Stomach (tissue), 9 donors: ENCODE data around the gene FOSL2. TPM values are rescaled to one million over a fixed set of nuclear protein-coding genes. Genes with fewer than 3 reads are reported as not detected.

Experiments used
- DNase-seq, 2 donors: peaks; one replicate each; pipeline versions ENCODE4 v3.0.0 to v3.0.0-alpha.2; 2013 to 2019
- H3K27ac ChIP-seq, 5 donors: fragments of 200-600 bp in 4 of 5; sonication (generic) in 4 of 5; one replicate each; pipeline ENCODE4 v1.5.1; 2013 to 2019; ENCODE audit warnings: mild to moderate bottlenecking in 1 of 5, moderate library complexity in 1 of 5
- H3K27me3 ChIP-seq, 3 donors: fragments of 200-600 bp; sonication (generic); one replicate each; pipeline ENCODE4 v1.5.1; 2017 to 2019; ENCODE audit warnings: mixed run types in 1 of 3
- H3K36me3 ChIP-seq, 4 donors: fragments of 200-600 bp; sonication (generic); 1 replicate in 3 of 4; 2 replicates in 1 of 4; pipeline ENCODE4 v1.5.1; 2016 to 2019
- H3K4me1 ChIP-seq, 4 donors: fragments of 200-600 bp; sonication (generic); one replicate each; pipeline ENCODE4 v1.5.1; 2016 to 2019
- H3K4me3 ChIP-seq, 4 donors: fragments of 200-600 bp; sonication (generic) in 3 of 4; one replicate each; pipeline ENCODE4 v1.5.1; 2016 to 2019; ENCODE audit warnings: mild to moderate bottlenecking in 1 of 4
- H3K9me3 ChIP-seq, 4 donors: fragments of 200-600 bp; sonication (generic); one replicate each; pipeline ENCODE4 v1.5.1; 2016 to 2019
- EP300 ChIP-seq: sonication (generic); formaldehyde crosslinking; IDR thresholded peaks from one replicate; pipeline ENCODE4 v1.6.1; 2017; ENCODE audit warnings: antibody characterized with exemption
- POLR2A ChIP-seq, 4 donors: fragments of 450-650 bp; IDR thresholded peaks; one replicate each; pipeline ENCODE4 v1.6.1; 2016; ENCODE audit warnings: antibody characterized with exemption in 4 of 4, control low read depth in 2 of 4, mild to moderate bottlenecking in 1 of 4, moderate library complexity in 1 of 4
- POLR2AphosphoS5 ChIP-seq, 3 donors: sonication (generic); formaldehyde crosslinking; IDR thresholded peaks; one replicate each; pipeline ENCODE4 v1.6.1; 2016; ENCODE audit warnings: antibody characterized with exemption in 3 of 3
- WGBS, 5 donors: extraction: QIAGEN DNeasy Blood & Tissue Kit in 3 of 5; methylation state at CpG; one replicate each; pipeline versions ENCODE4 v1.1.5 to v1.1.7; 2013 to 2018; 5-methylcytosine and 5-hydroxymethylcytosine counted together
- intact Hi-C: fragments of 100-400 bp; cut with DNase I; formaldehyde crosslinking; loops from one replicate; pipeline ENCODE4 v1.15.1; 2023; ENCODE audit warnings: low total_unique reads
- polyA plus RNA-seq, 3 donors: library from polyadenylated mRNA; stranded (reverse); fragments of 200-250 nt; gene quantifications; one replicate each; pipeline ENCODE4 v1.2.3, GENCODE V29; 2013
- total RNA-seq, 5 donors: library from RNA; depleted of rRNA; stranded (reverse); fragments of >200 nt; gene quantifications; one replicate each; pipeline versions ENCODE4 v1.1.0 to v1.2.3, GENCODE V29; 2014 to 2016
- TF ChIP-seq, protein P1 (sequence below), 7 experiments: fragments of 450-650 bp in 4 of 7; fragments of 200-600 bp in 3 of 7; sonication (generic) in 3 of 7; IDR thresholded peaks; one replicate each; pipeline ENCODE4 v1.5.1; 2016 to 2019; ENCODE audit warnings: antibody characterized with exemption in 7 of 7, control low read depth in 2 of 7, mild to moderate bottlenecking in 1 of 7
- donor health status: healthy with polysubstance abuse.
- donor health status: Bipolar disorder and iron deficiency.
- donor health status: healthy.

Gene FOSL2
- total and polyA plus RNA-seq, 8 donors: 24.4 to 227 (median 71.2) TPM

DNA sequence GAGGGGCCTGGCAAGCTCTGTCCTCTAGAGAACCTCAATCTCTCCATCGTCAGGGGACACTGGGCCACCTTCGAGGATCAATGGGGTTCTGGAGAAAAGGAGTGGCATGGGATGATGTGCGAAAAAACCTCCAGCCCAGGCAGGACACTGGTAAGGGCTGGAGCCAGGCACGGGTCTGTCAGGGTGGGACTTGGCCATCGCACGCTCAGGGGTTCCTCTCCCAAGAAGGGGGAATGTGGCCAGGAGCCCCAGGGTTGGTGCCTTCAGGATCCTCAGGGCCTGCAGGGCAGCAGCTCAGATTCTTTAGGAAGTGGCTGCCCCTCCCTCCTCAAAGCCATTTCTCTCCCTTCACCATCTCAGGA is 56.4 kb downstream of the FOSL2 start:
- Histone ChIP-seq H3K27me3 (no peaks in the 10 kb centered on the region), H3K4me3 (no peak overlapping the region), H3K27ac (peak overlapping the region in 3 of 5 donors; percentile 41 to 78 (median 61)), H3K36me3 (no peaks in the 10 kb centered on the region), H3K4me1 (peaks cover 0 to 32% (median 0%) of the 10 kb centered on the region in 4 donors), H3K9me3 (no peaks in the 10 kb centered on the region)
- 81 to 100% (median 92%) methylated on average over 5 to 6 of the region's 6 CpGs for WGBS, 5 donors
- TF ChIP-seq POLR2A (IDR thresholded peaks at IDR 0.05) (no peak), EP300 (no peak), POLR2AphosphoS5 (IDR thresholded peaks at IDR 0.05) (no peak)
- TF ChIP-seq, protein P1, sequence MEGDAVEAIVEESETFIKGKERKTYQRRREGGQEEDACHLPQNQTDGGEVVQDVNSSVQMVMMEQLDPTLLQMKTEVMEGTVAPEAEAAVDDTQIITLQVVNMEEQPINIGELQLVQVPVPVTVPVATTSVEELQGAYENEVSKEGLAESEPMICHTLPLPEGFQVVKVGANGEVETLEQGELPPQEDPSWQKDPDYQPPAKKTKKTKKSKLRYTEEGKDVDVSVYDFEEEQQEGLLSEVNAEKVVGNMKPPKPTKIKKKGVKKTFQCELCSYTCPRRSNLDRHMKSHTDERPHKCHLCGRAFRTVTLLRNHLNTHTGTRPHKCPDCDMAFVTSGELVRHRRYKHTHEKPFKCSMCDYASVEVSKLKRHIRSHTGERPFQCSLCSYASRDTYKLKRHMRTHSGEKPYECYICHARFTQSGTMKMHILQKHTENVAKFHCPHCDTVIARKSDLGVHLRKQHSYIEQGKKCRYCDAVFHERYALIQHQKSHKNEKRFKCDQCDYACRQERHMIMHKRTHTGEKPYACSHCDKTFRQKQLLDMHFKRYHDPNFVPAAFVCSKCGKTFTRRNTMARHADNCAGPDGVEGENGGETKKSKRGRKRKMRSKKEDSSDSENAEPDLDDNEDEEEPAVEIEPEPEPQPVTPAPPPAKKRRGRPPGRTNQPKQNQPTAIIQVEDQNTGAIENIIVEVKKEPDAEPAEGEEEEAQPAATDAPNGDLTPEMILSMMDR (IDR thresholded peaks at IDR 0.05): no peak
- intact Hi-C loops: no loop called here
- DNase-seq: no peak

DNA sequence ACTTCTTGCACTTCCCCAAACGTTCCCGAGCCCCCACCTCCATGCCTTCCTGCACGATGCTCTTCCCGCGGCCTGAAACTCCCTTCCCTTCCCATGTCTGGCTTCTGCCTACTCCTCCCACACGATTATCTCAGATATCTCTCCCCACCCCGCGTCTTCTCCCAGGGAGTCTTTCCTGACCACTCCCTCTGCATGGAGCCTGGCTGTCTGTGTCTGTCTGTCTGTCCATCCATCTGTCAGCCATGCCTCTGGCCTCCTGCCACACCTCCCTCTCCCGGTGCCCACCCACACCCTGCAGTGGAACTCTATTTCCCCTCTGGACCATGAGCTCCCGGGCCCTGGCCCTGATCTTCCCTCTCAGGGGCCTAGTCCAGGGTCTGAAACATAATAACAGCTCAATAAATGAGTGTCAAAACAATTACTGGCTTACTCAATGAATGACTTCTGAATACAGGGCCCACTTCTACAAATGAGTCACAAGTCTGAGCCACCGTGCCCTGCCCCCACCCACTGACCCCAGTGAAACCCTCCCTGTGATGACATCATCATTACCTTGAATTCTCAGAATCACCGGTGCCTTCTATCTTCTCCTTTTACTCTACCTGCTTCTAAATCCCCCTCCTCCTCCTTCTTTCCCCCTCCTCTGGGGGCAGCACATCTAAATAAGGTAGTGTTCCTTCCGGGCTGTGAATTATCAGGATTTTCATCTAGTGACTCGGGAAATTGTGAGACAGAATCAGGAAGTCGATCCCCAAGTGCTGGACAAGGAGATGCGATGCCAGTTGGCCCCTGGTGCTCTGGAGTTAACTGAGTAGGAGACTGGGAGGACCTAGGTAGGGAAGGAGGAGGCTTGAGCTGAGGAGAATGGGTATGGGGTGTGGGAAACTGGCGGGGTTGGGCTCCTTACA is 57.1 kb downstream of the FOSL2 start:
- DNase-seq: no peak
- 63 to 67% (median 65%) methylated on average over 17 of the region's 17 CpGs for WGBS, 5 donors

DNA sequence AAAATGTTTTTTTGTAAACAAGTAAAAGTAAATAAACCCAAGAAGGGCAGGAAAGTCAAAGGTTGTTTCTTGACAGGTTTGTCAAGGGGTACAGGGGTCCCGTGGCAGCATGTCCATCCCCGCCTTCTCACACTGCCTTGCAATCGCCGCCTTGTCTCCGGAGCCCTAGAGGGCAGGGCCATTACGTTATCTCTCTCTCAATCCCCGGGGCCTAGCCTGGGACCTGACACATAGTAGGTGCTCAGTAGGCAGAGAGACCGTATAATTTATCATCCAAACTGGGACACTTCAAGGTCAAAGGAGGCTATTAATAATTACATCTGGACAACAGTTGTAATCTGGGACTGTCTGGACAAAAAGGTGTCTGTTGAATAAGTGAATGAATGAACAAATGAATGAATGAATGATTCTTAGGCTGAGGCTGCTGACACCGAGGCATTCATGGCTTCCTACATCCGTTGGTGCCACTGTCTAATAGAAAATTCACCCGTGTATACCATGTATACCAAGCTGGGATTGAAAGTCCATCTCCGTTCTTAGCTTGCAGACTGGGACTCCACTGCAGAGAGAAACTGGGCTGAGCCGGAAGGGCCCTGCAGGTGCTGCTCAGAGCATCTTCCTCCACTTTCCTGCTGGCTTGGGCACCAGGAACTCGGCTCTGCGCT is 58.4 kb downstream of the FOSL2 start:
- peaks cover 0 to 25% (median 0%) of the 10 kb centered on the region in 4 donors for H3K4me1 ChIP-seq
- no peaks in the 10 kb centered on the region for H3K9me3 ChIP-seq
- no peaks in the 10 kb centered on the region for H3K27me3 ChIP-seq
- no peak for DNase-seq
- 83 to 89% (median 88%) methylated on average over 15 of the region's 15 CpGs for WGBS, 5 donors
- no peak overlapping the region for H3K27ac ChIP-seq
- H3K4me3 ChIP-seq: no peak overlapping the region
- intact Hi-C loops: loop anchor here (5.0 kb wide), 1 partner anchor 744 kb away; no protein-coding TSS in a partner anchor
- TF ChIP-seq POLR2A (IDR thresholded peaks at IDR 0.05) (no peak), EP300 (no peak), POLR2AphosphoS5 (IDR thresholded peaks at IDR 0.05) (no peak)
- TF ChIP-seq, protein P1 (IDR thresholded peaks at IDR 0.05): no peak
- H3K36me3 ChIP-seq: no peaks in the 10 kb centered on the region

More for the DNA sequence above, 57.1 kb downstream of the FOSL2 start:
- Histone ChIP-seq H3K4me1 (peaks cover 0 to 32% (median 0%) of the 10 kb centered on the region in 4 donors), H3K27me3 (no peaks in the 10 kb centered on the region), H3K9me3 (no peaks in the 10 kb centered on the region), H3K4me3 (no peak overlapping the region), H3K36me3 (no peaks in the 10 kb centered on the region), H3K27ac (peak overlapping the region in 1 of 5 donors; percentile 61)
- TF ChIP-seq POLR2A (IDR thresholded peaks at IDR 0.05) (no peak), POLR2AphosphoS5 (IDR thresholded peaks at IDR 0.05) (no peak), EP300 (no peak)
- TF ChIP-seq, protein P1 (IDR thresholded peaks at IDR 0.05): no peak
- intact Hi-C loops: loop anchor here (5.0 kb wide), 1 partner anchor 742 kb away; no protein-coding TSS in a partner anchor

DNA sequence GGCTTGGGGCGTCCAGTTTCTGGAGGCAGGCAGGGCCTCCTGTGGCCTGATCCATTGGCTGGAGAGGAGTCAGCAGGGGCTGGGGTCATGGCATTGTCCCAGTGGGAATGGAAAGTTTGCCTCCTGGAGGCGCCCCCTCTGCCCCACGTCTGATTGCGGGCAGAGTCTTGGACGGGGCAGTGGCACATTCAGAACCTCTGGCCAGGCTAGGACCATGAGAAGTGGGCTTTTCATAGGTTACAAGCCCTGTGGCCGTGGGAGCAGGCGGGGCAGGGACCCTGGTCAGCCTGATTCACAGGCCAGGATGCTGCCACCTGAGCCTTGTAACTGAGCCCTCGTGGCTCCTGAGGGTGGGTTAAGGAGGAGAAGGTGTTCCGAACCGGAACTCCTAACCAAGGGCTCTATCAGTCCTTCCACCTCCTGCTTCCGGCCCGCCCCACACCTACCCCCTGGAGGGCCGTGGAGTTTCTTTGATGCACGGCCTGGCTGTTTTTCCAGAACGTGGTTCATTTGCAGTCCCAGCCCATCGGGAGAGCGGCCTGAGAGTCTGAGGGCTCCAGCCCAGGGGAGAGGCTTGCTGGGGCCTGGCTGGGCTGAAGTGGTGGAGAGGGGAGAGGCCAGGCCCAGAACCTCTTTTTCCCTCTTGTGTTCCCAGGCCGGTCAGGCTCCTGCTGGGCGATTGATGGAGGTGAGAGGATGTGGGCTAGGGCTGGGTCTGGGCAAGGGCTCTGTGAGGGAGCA is 59.3 kb downstream of the FOSL2 start:
- no peaks in the 10 kb centered on the region for H3K36me3 ChIP-seq
- intact Hi-C loops: loop anchor here (5.0 kb wide), 1 partner anchor 745 kb away; no protein-coding TSS in a partner anchor
- no peaks in the 10 kb centered on the region for H3K27me3 ChIP-seq
- no peak overlapping the region for H3K27ac ChIP-seq
- no peak overlapping the region for H3K4me3 ChIP-seq
- peaks cover 0 to 25% (median 0%) of the 10 kb centered on the region in 4 donors for H3K4me1 ChIP-seq
- no peak for DNase-seq
- H3K9me3 ChIP-seq: no peaks in the 10 kb centered on the region
- TF ChIP-seq POLR2A (IDR thresholded peaks at IDR 0.05) (no peak), POLR2AphosphoS5 (IDR thresholded peaks at IDR 0.05) (no peak)
- WGBS, 5 donors: 77 to 90% (median 90%) methylated on average over 17 to 19 of the region's 19 CpGs
